Measurements from ENCODE around the gene OR14J1. TPM values are rescaled to one million over a fixed set of nuclear protein-coding genes. Genes with fewer than 3 reads are reported as not detected.
"Not testable (repeated sequence)": the region's sequence is repeated elsewhere in the genome, so short reads cannot be mapped to it uniquely, and the experiment has no call there.

OR14J1 gene
- total RNA-seq, 1 donor from 2014 or later = not detected

GRCh38 chr6:29294499-29294914 lies 7.0 kb upstream of the OR14J1 start:
- no peak for TF ChIP-seq CTCF (IDR thresholded peaks at IDR 0.05; ENCODE audit: unreplicated experiment)
- Mint-ChIP-seq H3K4me3 (no peak overlapping the region), H3K36me3 (no peaks in the 10 kb centered on the region), H3K9me3 (no peaks in the 10 kb centered on the region), H3K27me3 (ENCODE audit: low read depth) (peaks cover 4% of the 10 kb centered on the region), H3K27ac (no peak overlapping the region), H3K4me1 (no peaks in the 10 kb centered on the region)
- no peak for DNase-seq (ENCODE audit: low spot score in 2 of 2, unreplicated experiment in 2 of 2)

GRCh38 chr6:29295181-29295585 lies 6.3 kb upstream of the OR14J1 start:
- Mint-ChIP-seq H3K36me3 (no peaks in the 10 kb centered on the region), H3K9me3 (no peaks in the 10 kb centered on the region), H3K27ac (no peak overlapping the region), H3K27me3 (ENCODE audit: low read depth) (peaks cover 3% of the 10 kb centered on the region), H3K4me1 (no peaks in the 10 kb centered on the region), H3K4me3 (no peak overlapping the region)
- no peak for TF ChIP-seq CTCF (IDR thresholded peaks at IDR 0.05; ENCODE audit: unreplicated experiment)
- DNase-seq (ENCODE audit: low spot score in 2 of 2, unreplicated experiment in 2 of 2) = no peak

- DNase-seq (ENCODE audit: low spot score in 2 of 2, unreplicated experiment in 2 of 2) = no peak
- TF ChIP-seq CTCF (IDR thresholded peaks at IDR 0.05; ENCODE audit: unreplicated experiment) = no peak
- Mint-ChIP-seq H3K36me3 (no peaks in the 10 kb centered on the region), H3K4me3 (no peak overlapping the region), H3K27me3 (ENCODE audit: low read depth) (peaks cover 2% of the 10 kb centered on the region), H3K27ac (no peak overlapping the region), H3K9me3 (no peaks in the 10 kb centered on the region), H3K4me1 (no peaks in the 10 kb centered on the region)
These were observed 5.9 kb upstream of the OR14J1 start for GRCh38 chr6:29295623-29296022.

- Mint-ChIP-seq H3K9me3 (no peaks in the 10 kb centered on the region), H3K36me3 (no peaks in the 10 kb centered on the region), H3K4me1 (no peaks in the 10 kb centered on the region), H3K27me3 (ENCODE audit: low read depth) (peaks cover 17% of the 10 kb centered on the region), H3K27ac (no peak overlapping the region), H3K4me3 (no peak overlapping the region)
- TF ChIP-seq CTCF (IDR thresholded peaks at IDR 0.05; ENCODE audit: unreplicated experiment) = no peak
- no peak for DNase-seq (ENCODE audit: low spot score in 2 of 2, unreplicated experiment in 2 of 2)
These were observed 18.4 kb downstream of the OR14J1 start for GRCh38 chr6:29319931-29320330.

- not testable (repeated sequence) for H3K4me3 Mint-ChIP-seq; H3K9me3 Mint-ChIP-seq; H3K27ac Mint-ChIP-seq; H3K36me3 Mint-ChIP-seq; H3K4me1 Mint-ChIP-seq; DNase-seq (ENCODE audit: low spot score in 2 of 2, unreplicated experiment in 2 of 2)
- peaks cover 11% of the 10 kb centered on the region for H3K27me3 Mint-ChIP-seq (ENCODE audit: low read depth)
These were observed 21.8 kb downstream of the OR14J1 start for GRCh38 chr6:29323332-29323731.

- H3K27ac Mint-ChIP-seq = no peak overlapping the region
- DNase-seq (ENCODE audit: low spot score in 2 of 2, unreplicated experiment in 2 of 2) = no peak
- no peaks in the 10 kb centered on the region for H3K36me3 Mint-ChIP-seq
- H3K4me1 Mint-ChIP-seq = no peaks in the 10 kb centered on the region
- TF ChIP-seq CTCF (IDR thresholded peaks at IDR 0.05; ENCODE audit: unreplicated experiment) = no peak
- peaks cover 21% of the 10 kb centered on the region for H3K27me3 Mint-ChIP-seq (ENCODE audit: low read depth)
- no peaks in the 10 kb centered on the region for H3K9me3 Mint-ChIP-seq
- H3K4me3 Mint-ChIP-seq = no peak overlapping the region
These were observed 24.3 kb downstream of the OR14J1 start for GRCh38 chr6:29325777-29326176.
